Fibroblast of lung (primary cell): ENCODE data around the gene ANKRD44. TPM values are rescaled to one million over a fixed set of nuclear protein-coding genes. Genes with fewer than 3 reads are reported as not detected.

Source experiments
- DNase-seq, 2 donors: peaks; one replicate each; pipeline versions ENCODE4 v3.0.0 to v3.0.0-alpha.2; 2010; ENCODE audit warnings: low read depth in 2 of 2
- H2AFZ ChIP-seq: 2 replicates; pipeline ENCODE4 v1.5.1; 2012; ENCODE audit warnings: low read length, control low read depth, inconsistent platforms
- H3K27ac ChIP-seq: 2 replicates; pipeline ENCODE4 v1.5.1; 2011; ENCODE audit warnings: low read length, control low read depth; ENCODE audit not compliant: insufficient read depth
- H3K27me3 ChIP-seq: 2 replicates; pipeline ENCODE4 v1.5.1; 2011; ENCODE audit warnings: mild to moderate bottlenecking, low read length; ENCODE audit not compliant: control insufficient read depth, insufficient read depth
- H3K36me3 ChIP-seq: 2 replicates; pipeline ENCODE4 v1.5.1; 2011; ENCODE audit warnings: low read length; ENCODE audit not compliant: control insufficient read depth, insufficient read depth
- H3K4me1 ChIP-seq: 2 replicates; pipeline ENCODE4 v1.5.1; 2011; ENCODE audit warnings: low read length; ENCODE audit not compliant: control insufficient read depth, insufficient read depth; ENCODE audit errors: extremely low read depth
- H3K4me2 ChIP-seq: 2 replicates; pipeline ENCODE4 v1.5.1; 2011; ENCODE audit warnings: low read length, control low read depth; ENCODE audit not compliant: insufficient read depth; ENCODE audit errors: extremely low read depth
- H3K4me3 ChIP-seq, 4 experiments: fragments of 200-600 bp in 1 of 4; sonication (generic) in 1 of 4; replicated peaks in 1 of 4; 2 replicates each; pipeline ENCODE4 v1.5.1; 2011 to 2016; ENCODE audit warnings: low read length in 4 of 4, low read depth in 3 of 4, mild to moderate bottlenecking in 3 of 4, control low read depth in 2 of 4, inconsistent platforms in 1 of 4, mixed read lengths in 1 of 4; ENCODE audit not compliant: insufficient read depth in 1 of 4; ENCODE audit errors: control extremely low read depth in 1 of 4
- H3K79me2 ChIP-seq: 2 replicates; pipeline ENCODE4 v1.5.1; 2012; ENCODE audit warnings: mild to moderate bottlenecking, low read length, inconsistent platforms; ENCODE audit not compliant: control insufficient read depth, insufficient read depth
- H3K9ac ChIP-seq: 2 replicates; pipeline ENCODE4 v1.5.1; 2011; ENCODE audit warnings: mild to moderate bottlenecking, low read length, control low read depth; ENCODE audit not compliant: insufficient read depth
- H3K9me3 ChIP-seq: 2 replicates; pipeline ENCODE4 v1.5.1; 2012; ENCODE audit warnings: low read depth, low read length; ENCODE audit not compliant: control insufficient read depth, insufficient read depth
- H4K20me1 ChIP-seq: 2 replicates; pipeline ENCODE4 v1.5.1; 2011; ENCODE audit warnings: low read length; ENCODE audit not compliant: control insufficient read depth, insufficient read depth; ENCODE audit errors: extremely low read depth
- CTCF ChIP-seq, 2 donors: IDR thresholded peaks in 1 of 2; conservative IDR thresholded peaks in 1 of 2; 1 replicate in 1 of 2; 2 replicates in 1 of 2; pipeline ENCODE4 v1.5.1; 2011 to 2012; ENCODE audit warnings: low read length in 2 of 2, control low read depth in 1 of 2, inconsistent platforms in 1 of 2, low read depth in 1 of 2, mild to moderate bottlenecking in 1 of 2
- EZH2 ChIP-seq: IDR thresholded peaks from 2 replicates; pipeline ENCODE4 v1.5.1; 2012; ENCODE audit warnings: low read length, control low read depth, mild to moderate bottlenecking; ENCODE audit errors: missing control alignments
- polyA plus RNA-seq, 2 donors: library from polyadenylated mRNA; depleted of rRNA in 1 of 2; stranded (reverse) in 1 of 2; unstranded in 1 of 2; fragments of >200 nt; gene quantifications; 2 replicates each; pipeline ENCODE4 v1.2.1, GENCODE V29; 2011 to 2012; ENCODE audit warnings: missing spikeins in 1 of 2
- total RNA-seq: library from RNA; depleted of rRNA; stranded (reverse); fragments of >200 nt; gene quantifications from 2 replicates; pipeline ENCODE4 v1.2.1, GENCODE V29; 2014

The ANKRD44 gene
- total and polyA plus RNA-seq, 2 donors (not counting 1 experiment from before 2014, with no cell fraction given): 7.6 to 9.7 TPM

GRCh38 chr2:197042739-197043196 is 267.8 kb downstream of the ANKRD44 start:
- Histone ChIP-seq H3K36me3 (no peaks in the 10 kb centered on the region), H3K9ac (no peak overlapping the region), H3K79me2 (no peaks in the 10 kb centered on the region), H3K9me3 (no peaks in the 10 kb centered on the region), H3K4me2 (no peak overlapping the region), H3K4me3 (no peak overlapping the region), H4K20me1 (no peaks in the 10 kb centered on the region), H2AFZ (no peak overlapping the region), H3K4me1 (no peaks in the 10 kb centered on the region), H3K27ac (no peak overlapping the region), H3K27me3 (no peaks in the 10 kb centered on the region)
- DNase-seq: no peak
- TF ChIP-seq CTCF (conservative IDR thresholded peaks at IDR 0.05 in 1 of 2, IDR thresholded peaks at IDR 0.05 in 1 of 2; ENCODE audit: low read depth in 1 of 2, low read length in 2 of 2): no peak

- H3K4me3 ChIP-seq: no peak overlapping the region
- no peak overlapping the region for H3K4me2 ChIP-seq
- H3K36me3 ChIP-seq: no peaks in the 10 kb centered on the region
- DNase-seq: no peak
- no peaks in the 10 kb centered on the region for H3K4me1 ChIP-seq
- H3K9me3 ChIP-seq: no peaks in the 10 kb centered on the region
- H3K79me2 ChIP-seq: no peaks in the 10 kb centered on the region
- no peak overlapping the region for H2AFZ ChIP-seq
- H3K9ac ChIP-seq: no peak overlapping the region
- H4K20me1 ChIP-seq: no peaks in the 10 kb centered on the region
- H3K27ac ChIP-seq: no peak overlapping the region
- TF ChIP-seq CTCF (conservative IDR thresholded peaks at IDR 0.05 in 1 of 2, IDR thresholded peaks at IDR 0.05 in 1 of 2; ENCODE audit: low read depth in 1 of 2, low read length in 2 of 2): no peak
- no peak for TF ChIP-seq EZH2
- H3K27me3 ChIP-seq: no peaks in the 10 kb centered on the region
These were observed 272.6 kb downstream of the ANKRD44 start for GRCh38 chr2:197037863-197038398.

GRCh38 chr2:197035002-197035401 is 275.6 kb downstream of the ANKRD44 start:
- no peak for TF ChIP-seq EZH2
- no peak for TF ChIP-seq CTCF (conservative IDR thresholded peaks at IDR 0.05 in 1 of 2, IDR thresholded peaks at IDR 0.05 in 1 of 2; ENCODE audit: low read depth in 1 of 2, low read length in 2 of 2)
- Histone ChIP-seq H4K20me1 (no peaks in the 10 kb centered on the region), H3K4me2 (no peak overlapping the region), H3K27ac (no peak overlapping the region), H3K4me3 (no peak overlapping the region), H3K36me3 (no peaks in the 10 kb centered on the region), H3K79me2 (no peaks in the 10 kb centered on the region), H2AFZ (no peak overlapping the region), H3K4me1 (no peaks in the 10 kb centered on the region), H3K9ac (no peak overlapping the region), H3K9me3 (no peaks in the 10 kb centered on the region), H3K27me3 (no peaks in the 10 kb centered on the region)
- no peak for DNase-seq
